ENCODE results near the gene PLRG1.

PLRG1 gene

GRCh38 chr4:154489558-154490233, 60.5 kb downstream of the PLRG1 start:
- no peak for DNase-seq (ENCODE audit: low read depth)
- H3K4me3 ChIP-seq (ENCODE audit: low read depth, low read length), result no peak overlapping the region
- TF ChIP-seq MAX (IDR thresholded peaks at IDR 0.05; ENCODE audit: low read depth, low read length) (no peak), MYC (IDR thresholded peaks at IDR 0.05; ENCODE audit: low read depth, low read length) (no peak), CTCF (IDR thresholded peaks at IDR 0.05; ENCODE audit: low read depth, low read length) (no peak), POLR2A (IDR thresholded peaks at IDR 0.05; ENCODE audit: extremely low read depth, insufficient read length) (no peak)

GRCh38 chr4:154487145-154487544, 63.1 kb downstream of the PLRG1 start:
- TF ChIP-seq MAX (IDR thresholded peaks at IDR 0.05; ENCODE audit: low read depth, low read length) (no peak), POLR2A (IDR thresholded peaks at IDR 0.05; ENCODE audit: extremely low read depth, insufficient read length) (no peak), CTCF (IDR thresholded peaks at IDR 0.05; ENCODE audit: low read depth, low read length) (no peak), MYC (IDR thresholded peaks at IDR 0.05; ENCODE audit: low read depth, low read length) (no peak)
- no peak for DNase-seq (ENCODE audit: low read depth)
- H3K4me3 ChIP-seq (ENCODE audit: low read depth, low read length), result no peak overlapping the region

GRCh38 chr4:154485127-154485773, 65.0 kb downstream of the PLRG1 start:
- H3K4me3 ChIP-seq (ENCODE audit: low read depth, low read length), result no peak overlapping the region
- peak; percentile 64 for DNase-seq (ENCODE audit: low read depth)
- no peak for TF ChIP-seq MAX (IDR thresholded peaks at IDR 0.05; ENCODE audit: low read depth, low read length)
- TF ChIP-seq CTCF (IDR thresholded peaks at IDR 0.05; ENCODE audit: low read depth, low read length), result no peak
- no peak for TF ChIP-seq POLR2A (IDR thresholded peaks at IDR 0.05; ENCODE audit: extremely low read depth, insufficient read length)
- no peak for TF ChIP-seq MYC (IDR thresholded peaks at IDR 0.05; ENCODE audit: low read depth, low read length)
